NCI-H1105 treated with DMSO at 0.1 percent for 48 hours (cell line): ENCODE results near the gene UBE2L5.

Experiments used
- DNase-seq: peaks from one replicate; lab custom pipeline; 2025; lab: John Stamatoyannopoulos, UW

The UBE2L5 gene

GRCh38 chr13:30422054-30422839 lies at the start of gene UBE2L5:
Gene UBE2L5, plus strand, starts transcription at chr13:30422493. Its CDS starts 5,498 bp downstream, at chr13:30427991.
- DNase-seq: peak; percentile 40

- no peak for DNase-seq
Observed at GRCh38 chr13:30373727-30374126, 48.6 kb upstream of the UBE2L5 start.

- DNase-seq: peak; percentile 54
Observed at GRCh38 chr13:30375265-30375835, 46.9 kb upstream of the UBE2L5 start.

GRCh38 chr13:30376426-30377311 lies 45.6 kb upstream of the UBE2L5 start:
- DNase-seq: peak; percentile 51

GRCh38 chr13:30377312-30377685 lies 45.0 kb upstream of the UBE2L5 start:
- DNase-seq: no peak

- DNase-seq: no peak
Observed at GRCh38 chr13:30378191-30378590, 44.1 kb upstream of the UBE2L5 start.

GRCh38 chr13:30381049-30381448 lies 41.2 kb upstream of the UBE2L5 start:
- DNase-seq: no peak

GRCh38 chr13:30382836-30383525 lies 39.3 kb upstream of the UBE2L5 start:
- no peak for DNase-seq

GRCh38 chr13:30388406-30389283 lies 33.6 kb upstream of the UBE2L5 start:
- DNase-seq: no peak

GRCh38 chr13:30391956-30392680 lies 30.2 kb upstream of the UBE2L5 start:
- no peak for DNase-seq

GRCh38 chr13:30392681-30393045 lies 29.6 kb upstream of the UBE2L5 start:
- no peak for DNase-seq

- DNase-seq: no peak
Observed at GRCh38 chr13:30394751-30395191, 27.5 kb upstream of the UBE2L5 start.

GRCh38 chr13:30395192-30396158 lies 26.8 kb upstream of the UBE2L5 start:
- peak; percentile 43 for DNase-seq

- DNase-seq: no peak
Observed at GRCh38 chr13:30396434-30397075, 25.7 kb upstream of the UBE2L5 start.

GRCh38 chr13:30398601-30399072 lies 23.7 kb upstream of the UBE2L5 start:
- no peak for DNase-seq

GRCh38 chr13:30400376-30400775 lies 21.9 kb upstream of the UBE2L5 start:
- DNase-seq: no peak

- no peak for DNase-seq
Observed at GRCh38 chr13:30401347-30401746, 20.9 kb upstream of the UBE2L5 start.

GRCh38 chr13:30403456-30403855 lies 18.8 kb upstream of the UBE2L5 start:
- no peak for DNase-seq

GRCh38 chr13:30404207-30404606 lies 18.1 kb upstream of the UBE2L5 start:
- DNase-seq: no peak
